IPS DF 6.9 (cell line): ENCODE measurements around the gene PROM2.

Experiments
- DNase-seq: peaks from one replicate; pipeline ENCODE4 v3.0.0-alpha.2; 2013; ENCODE audit warnings: low read depth, low spot score
- H3K27ac ChIP-seq: one replicate; pipeline ENCODE4 v1.5.1; 2013; ENCODE audit warnings: low read length, control low read depth
- H3K27me3 ChIP-seq: 2 replicates; pipeline ENCODE4 v1.6.1; 2013; ENCODE audit warnings: mild to moderate bottlenecking, low read length; ENCODE audit not compliant: control insufficient read depth, insufficient read depth
- H3K36me3 ChIP-seq: 2 replicates; pipeline ENCODE4 v1.6.1; 2013; ENCODE audit warnings: low read length; ENCODE audit not compliant: control insufficient read depth, insufficient read depth
- H3K4me1 ChIP-seq: 2 replicates; pipeline ENCODE4 v1.6.1; 2013; ENCODE audit warnings: low read length; ENCODE audit not compliant: control insufficient read depth, insufficient read depth
- H3K4me3 ChIP-seq: 2 replicates; pipeline ENCODE4 v1.5.1; 2013; ENCODE audit warnings: mild to moderate bottlenecking, low read length
- H3K9me3 ChIP-seq: 2 replicates; pipeline ENCODE4 v1.6.1; 2013; ENCODE audit warnings: low read length, inconsistent platforms; ENCODE audit not compliant: control insufficient read depth, insufficient read depth
- WGBS: extraction: QIAGEN DNeasy Blood & Tissue Kit; methylation state at CpG from one replicate; pipeline ENCODE4 v1.1.7; 2013; ENCODE audit warnings: mixed read lengths, missing lambda C conversion rate; ENCODE audit not compliant: insufficient read length, insufficient coverage; 5-methylcytosine and 5-hydroxymethylcytosine counted together

Gene PROM2

GRCh38 chr2:95331606-95332005, 57.4 kb downstream of the PROM2 start:
- Histone ChIP-seq H3K4me1 (no peaks in the 10 kb centered on the region), H3K4me3 (no peak overlapping the region), H3K9me3 (no peaks in the 10 kb centered on the region), H3K27me3 (no peaks in the 10 kb centered on the region), H3K27ac (no peak overlapping the region), H3K36me3 (no peaks in the 10 kb centered on the region)
- DNase-seq, result no peak
- no CpG with 5 or more reads among the region's 10 CpGs for WGBS

DNA sequence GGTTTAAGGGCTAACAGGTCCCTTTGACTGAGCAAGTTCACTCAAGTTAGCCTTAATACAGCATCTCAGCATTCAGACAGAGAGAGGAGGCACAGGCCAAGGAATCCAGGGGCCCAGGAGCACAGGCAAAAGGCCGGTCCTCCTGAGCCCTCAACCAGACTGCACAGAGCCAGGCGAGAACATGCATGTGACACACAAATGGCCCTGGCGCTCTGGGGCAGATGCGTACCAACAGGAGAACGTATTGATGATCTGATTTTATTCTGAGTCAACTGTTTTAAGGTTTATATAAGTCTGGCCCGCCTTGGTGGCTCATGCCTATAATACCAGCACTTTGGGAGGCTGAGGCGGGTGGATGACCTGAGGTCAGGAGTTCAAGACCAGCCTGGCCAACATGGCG, 57.8 kb downstream of the PROM2 start:
- H3K27ac ChIP-seq, result no peak overlapping the region
- no peak overlapping the region for H3K4me3 ChIP-seq
- no peaks in the 10 kb centered on the region for H3K9me3 ChIP-seq
- no CpG with 5 or more reads among the region's 8 CpGs for WGBS
- no peak for DNase-seq
- no peaks in the 10 kb centered on the region for H3K4me1 ChIP-seq
- H3K27me3 ChIP-seq, result no peaks in the 10 kb centered on the region
- no peaks in the 10 kb centered on the region for H3K36me3 ChIP-seq

GRCh38 chr2:95333056-95333455, 58.8 kb downstream of the PROM2 start:
- H3K4me1 ChIP-seq, result no peaks in the 10 kb centered on the region
- H3K27me3 ChIP-seq, result no peaks in the 10 kb centered on the region

GRCh38 chr2:95333888-95334338, 59.7 kb downstream of the PROM2 start:
- DNase-seq, result no peak
- Histone ChIP-seq H3K27me3 (no peaks in the 10 kb centered on the region), H3K36me3 (no peaks in the 10 kb centered on the region), H3K4me1 (no peaks in the 10 kb centered on the region), H3K4me3 (no peak overlapping the region), H3K9me3 (no peaks in the 10 kb centered on the region), H3K27ac (no peak overlapping the region)
- no CpG with 5 or more reads among the region's 11 CpGs for WGBS

More at GRCh38 chr2:95333056-95333455, 58.8 kb downstream of the PROM2 start:
- H3K9me3 ChIP-seq, result no peaks in the 10 kb centered on the region
- no CpG with 5 or more reads among the region's 7 CpGs for WGBS
- DNase-seq, result no peak
- no peak overlapping the region for H3K27ac ChIP-seq
- no peaks in the 10 kb centered on the region for H3K36me3 ChIP-seq
- H3K4me3 ChIP-seq, result no peak overlapping the region

DNA sequence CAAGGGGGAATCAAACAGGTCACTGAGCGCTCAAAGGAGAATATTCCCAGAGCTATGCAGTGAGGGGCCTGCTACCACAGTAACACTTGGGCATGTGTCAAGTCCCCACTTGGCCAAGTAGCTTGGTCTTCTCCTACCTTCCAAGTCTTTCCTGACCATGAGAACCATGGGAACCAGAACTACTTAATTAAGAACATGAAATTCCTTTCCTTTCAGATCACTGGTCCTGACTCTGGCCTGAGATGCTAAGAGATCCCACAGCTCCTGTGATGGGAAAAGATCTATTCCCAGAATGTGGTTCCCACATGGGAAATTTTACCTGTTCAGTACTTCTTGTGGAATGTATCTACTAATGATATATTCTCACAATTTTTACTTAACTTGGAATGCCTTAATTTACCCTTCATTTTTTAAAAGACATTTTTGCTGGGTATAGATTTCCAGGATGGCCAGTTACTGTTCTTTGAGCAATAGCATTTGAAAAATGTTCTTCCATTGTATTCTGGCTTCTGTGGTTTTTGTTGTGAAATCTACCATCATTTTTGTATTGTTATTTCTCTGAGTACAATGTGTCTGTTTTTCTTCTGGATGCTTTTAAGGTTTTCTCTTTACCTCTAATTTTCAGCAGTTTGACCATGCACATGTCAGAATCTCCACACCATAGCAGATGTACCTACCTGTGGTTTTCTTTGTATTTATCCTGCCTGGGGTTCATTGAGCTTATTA, 60.8 kb downstream of the PROM2 start:
- Histone ChIP-seq H3K27ac (no peak overlapping the region), H3K27me3 (no peaks in the 10 kb centered on the region), H3K4me3 (no peak overlapping the region), H3K36me3 (no peaks in the 10 kb centered on the region), H3K9me3 (no peaks in the 10 kb centered on the region), H3K4me1 (no peaks in the 10 kb centered on the region)
- DNase-seq, result no peak
- WGBS, result no CpG with 5 or more reads among the region's 1 CpG

- WGBS, result no CpG with 5 or more reads among the region's 2 CpGs
Observed at GRCh38 chr2:95336406-95336805, 62.2 kb downstream of the PROM2 start.

DNA sequence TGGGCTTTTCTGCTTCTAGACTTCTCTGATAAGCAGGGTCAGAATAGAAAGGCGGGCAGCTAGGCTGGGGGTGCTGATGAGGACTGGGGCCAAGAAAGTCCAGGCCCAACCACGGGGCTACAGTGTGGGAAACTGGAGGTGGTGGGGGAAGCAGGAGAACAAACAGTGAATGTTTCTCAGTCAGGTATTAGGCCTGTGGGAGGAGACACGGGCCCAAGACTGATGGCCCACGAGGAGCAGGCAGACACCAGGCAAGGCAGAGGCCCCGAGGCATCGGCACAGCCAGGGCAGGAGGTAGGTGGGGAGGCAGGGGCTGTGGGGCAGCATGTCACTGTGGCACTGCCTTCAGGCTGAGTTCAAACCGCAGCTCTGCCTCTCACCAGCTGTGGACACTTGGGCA, 63.6 kb downstream of the PROM2 start:
- Histone ChIP-seq H3K4me1 (no peaks in the 10 kb centered on the region), H3K27me3 (no peaks in the 10 kb centered on the region)

More at GRCh38 chr2:95336406-95336805, 62.2 kb downstream of the PROM2 start:
- DNase-seq, result no peak
- no peaks in the 10 kb centered on the region for H3K27me3 ChIP-seq
- no peaks in the 10 kb centered on the region for H3K4me1 ChIP-seq
- H3K27ac ChIP-seq, result no peak overlapping the region
- no peak overlapping the region for H3K4me3 ChIP-seq
- H3K9me3 ChIP-seq, result no peaks in the 10 kb centered on the region
- H3K36me3 ChIP-seq, result no peaks in the 10 kb centered on the region

More for the DNA sequence above, 63.6 kb downstream of the PROM2 start:
- Histone ChIP-seq H3K27ac (no peak overlapping the region), H3K36me3 (no peaks in the 10 kb centered on the region), H3K9me3 (no peaks in the 10 kb centered on the region), H3K4me3 (no peak overlapping the region)
- no CpG with 5 or more reads among the region's 7 CpGs for WGBS
- DNase-seq, result no peak
